Measurements from ENCODE around the gene COA3. TPM values are rescaled to one million over a fixed set of nuclear protein-coding genes. Genes with fewer than 3 reads are reported as not detected.

Gene COA3
- total and polyA plus RNA-seq, 4 donors: 55.7 to 142 (median 76.7) TPM

DNA sequence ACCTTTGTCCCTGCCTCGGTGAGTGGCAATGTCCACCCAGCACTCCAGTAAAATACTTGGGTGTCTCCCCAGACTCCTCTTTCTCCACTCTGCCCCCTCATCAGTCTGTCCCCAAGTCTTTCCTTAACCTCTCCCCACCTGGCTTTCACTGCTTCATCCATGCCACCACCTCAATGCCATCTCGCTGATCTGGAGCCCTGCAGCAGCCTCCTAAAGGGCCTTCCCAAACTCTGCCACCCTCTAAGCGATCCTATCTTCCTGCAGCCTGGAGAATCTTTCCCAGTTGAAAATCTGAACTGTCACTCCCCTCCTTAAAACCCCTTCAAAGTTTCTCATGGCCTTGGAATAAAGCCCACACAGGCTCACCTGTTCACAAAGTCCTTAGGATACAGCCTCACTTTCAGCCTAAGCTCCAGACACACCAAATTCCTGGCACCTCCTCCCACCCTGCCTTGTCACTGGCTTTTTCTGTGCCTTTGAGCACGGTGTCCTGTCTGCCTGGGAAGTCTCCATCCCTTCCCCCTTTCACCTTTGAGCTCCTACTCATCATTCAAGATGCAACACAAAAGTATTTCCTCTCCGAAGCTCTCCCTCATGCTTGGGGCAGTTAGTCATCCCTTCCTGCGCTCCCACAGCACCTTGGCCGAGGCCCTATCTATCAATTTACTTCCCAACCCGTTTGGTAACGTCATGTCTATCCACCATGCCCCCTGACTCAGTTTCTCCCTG lies 15.3 kb downstream of the COA3 start:
- H3K27me3 ChIP-seq (ENCODE audit: control insufficient read depth in 3 of 3, insufficient read depth in 3 of 3, low read length in 2 of 3): peaks cover 0 to 76% (median 53%) of the 10 kb centered on the region in 3 donors
- H3K36me3 ChIP-seq (ENCODE audit: control insufficient read depth in 4 of 4, insufficient read depth in 4 of 4, low read length in 4 of 4): peaks cover 3 to 16% (median 7%) of the 10 kb centered on the region in 4 donors
- no peak overlapping the region for H3K4me3 ChIP-seq
- no peak for ATAC-seq (ENCODE audit: insufficient read depth, low FRiP score)
- H3K9me3 ChIP-seq (ENCODE audit: control insufficient read depth in 4 of 4, insufficient read depth in 3 of 4, low read length in 3 of 4): peaks cover 0 to 2% (median 0%) of the 10 kb centered on the region in 4 donors
- DNase-seq: no peak
- 29 to 41% methylated on average over 9 of the region's 9 CpGs for WGBS, 2 donors
- no peak overlapping the region for H3K27ac ChIP-seq (ENCODE audit: low read depth in 1 of 2, low read length in 1 of 2)
- TF ChIP-seq, protein P1, sequence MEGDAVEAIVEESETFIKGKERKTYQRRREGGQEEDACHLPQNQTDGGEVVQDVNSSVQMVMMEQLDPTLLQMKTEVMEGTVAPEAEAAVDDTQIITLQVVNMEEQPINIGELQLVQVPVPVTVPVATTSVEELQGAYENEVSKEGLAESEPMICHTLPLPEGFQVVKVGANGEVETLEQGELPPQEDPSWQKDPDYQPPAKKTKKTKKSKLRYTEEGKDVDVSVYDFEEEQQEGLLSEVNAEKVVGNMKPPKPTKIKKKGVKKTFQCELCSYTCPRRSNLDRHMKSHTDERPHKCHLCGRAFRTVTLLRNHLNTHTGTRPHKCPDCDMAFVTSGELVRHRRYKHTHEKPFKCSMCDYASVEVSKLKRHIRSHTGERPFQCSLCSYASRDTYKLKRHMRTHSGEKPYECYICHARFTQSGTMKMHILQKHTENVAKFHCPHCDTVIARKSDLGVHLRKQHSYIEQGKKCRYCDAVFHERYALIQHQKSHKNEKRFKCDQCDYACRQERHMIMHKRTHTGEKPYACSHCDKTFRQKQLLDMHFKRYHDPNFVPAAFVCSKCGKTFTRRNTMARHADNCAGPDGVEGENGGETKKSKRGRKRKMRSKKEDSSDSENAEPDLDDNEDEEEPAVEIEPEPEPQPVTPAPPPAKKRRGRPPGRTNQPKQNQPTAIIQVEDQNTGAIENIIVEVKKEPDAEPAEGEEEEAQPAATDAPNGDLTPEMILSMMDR (IDR thresholded peaks at IDR 0.05; ENCODE audit: control extremely low read depth, extremely low read depth): no peak
- H3K4me1 ChIP-seq (ENCODE audit: control insufficient read depth in 5 of 5, insufficient read depth in 5 of 5, low read length in 5 of 5): peaks cover 0 to 36% (median 10%) of the 10 kb centered on the region in 5 donors
- no peak overlapping the region for H3K9ac ChIP-seq (ENCODE audit: insufficient read depth in 1 of 2, low read length in 2 of 2)

DNA sequence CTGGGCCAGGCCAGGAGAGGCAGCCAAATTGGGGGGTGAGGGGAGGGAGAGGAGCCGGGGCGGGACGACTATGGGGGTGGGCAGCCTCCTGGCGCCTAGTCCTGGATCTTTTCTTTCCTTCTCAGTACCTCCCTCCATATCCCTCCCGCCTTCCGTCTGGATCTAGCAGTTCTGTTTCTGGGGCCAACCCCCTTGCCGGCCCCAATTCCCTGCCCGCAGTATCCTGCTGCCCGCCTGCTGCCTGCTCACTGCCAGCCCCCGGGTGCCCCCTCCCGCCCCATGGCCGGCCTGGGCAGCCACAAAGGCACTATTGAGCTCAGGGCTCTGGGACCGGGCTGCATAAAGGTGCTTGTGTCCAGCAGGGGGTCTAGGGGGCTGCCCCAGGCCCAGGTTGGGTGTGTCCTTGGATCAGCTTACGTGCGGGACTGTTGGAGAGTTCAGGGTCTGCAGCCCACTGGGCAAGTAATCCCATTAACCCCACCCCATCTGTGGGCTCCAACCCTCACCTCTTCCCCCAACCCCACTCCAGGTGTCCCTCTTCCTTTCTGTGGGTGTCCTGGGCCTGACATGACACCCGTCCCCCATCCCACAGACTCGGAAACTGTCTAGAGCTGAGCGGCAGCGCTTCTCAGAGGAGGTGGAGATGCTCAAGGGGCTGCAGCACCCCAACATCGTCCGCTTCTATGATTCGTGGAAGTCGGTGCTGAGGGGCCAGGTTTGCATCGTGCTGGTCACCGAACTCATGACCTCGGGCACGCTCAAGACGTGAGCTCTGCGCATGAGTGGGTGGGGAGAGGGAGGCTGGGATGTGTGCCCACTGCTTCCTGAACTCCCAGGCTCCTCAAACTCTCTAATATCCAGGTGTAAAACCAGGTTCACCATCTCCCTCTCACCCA lies 16.1 kb downstream of the COA3 start:
- peaks cover 0 to 2% (median 0%) of the 10 kb centered on the region in 4 donors for H3K9me3 ChIP-seq (ENCODE audit: control insufficient read depth in 4 of 4, insufficient read depth in 3 of 4, low read length in 3 of 4)
- H3K4me1 ChIP-seq (ENCODE audit: control insufficient read depth in 5 of 5, insufficient read depth in 5 of 5, low read length in 5 of 5): peaks cover 0 to 36% (median 10%) of the 10 kb centered on the region in 5 donors
- ATAC-seq (ENCODE audit: insufficient read depth, low FRiP score) (no peak), DNase-seq (no peak)
- H3K27ac ChIP-seq (ENCODE audit: low read depth in 1 of 2, low read length in 1 of 2): no peak overlapping the region
- TF ChIP-seq, protein P1 (IDR thresholded peaks at IDR 0.05; ENCODE audit: control extremely low read depth, extremely low read depth): no peak
- H3K36me3 ChIP-seq (ENCODE audit: control insufficient read depth in 4 of 4, insufficient read depth in 4 of 4, low read length in 4 of 4): peaks cover 3 to 21% (median 10%) of the 10 kb centered on the region in 4 donors
- 29 to 45% methylated on average over 28 to 29 of the region's 29 CpGs for WGBS, 2 donors
- H3K4me3 ChIP-seq: no peak overlapping the region
- H3K27me3 ChIP-seq (ENCODE audit: control insufficient read depth in 3 of 3, insufficient read depth in 3 of 3, low read length in 2 of 3): peaks cover 0 to 68% (median 53%) of the 10 kb centered on the region in 3 donors
- H3K9ac ChIP-seq (ENCODE audit: insufficient read depth in 1 of 2, low read length in 2 of 2): no peak overlapping the region

DNA sequence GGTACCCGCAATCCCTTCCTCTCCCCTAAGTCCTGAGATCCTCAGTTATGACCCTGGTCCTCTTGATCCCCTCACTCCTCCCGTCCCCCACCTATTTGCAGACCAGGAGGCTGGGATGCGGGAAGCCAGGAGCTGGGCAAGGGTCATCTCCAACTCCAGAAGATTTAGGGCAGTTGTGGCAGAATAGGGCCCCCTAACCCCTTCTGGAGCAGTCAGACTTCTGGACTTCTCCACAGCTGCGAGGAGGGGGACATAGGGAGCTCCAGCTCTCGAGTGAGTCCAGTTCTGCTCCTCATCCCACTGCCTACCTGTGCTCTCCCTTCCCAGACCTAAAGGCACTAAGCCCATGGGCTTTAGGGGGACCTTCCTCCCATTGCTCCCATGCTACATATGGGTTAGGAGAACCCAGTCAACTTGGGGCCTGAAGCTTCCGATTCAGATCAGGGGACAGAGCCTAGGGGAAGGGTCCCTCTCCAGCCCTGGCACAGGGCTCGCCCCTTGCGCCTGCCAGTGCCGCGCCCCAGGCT lies 16.8 kb downstream of the COA3 start:
- no peak overlapping the region for H3K4me3 ChIP-seq
- H3K4me1 ChIP-seq (ENCODE audit: control insufficient read depth in 5 of 5, insufficient read depth in 5 of 5, low read length in 5 of 5): peaks cover 0 to 36% (median 10%) of the 10 kb centered on the region in 5 donors
- WGBS, 2 donors: 43 to 52% methylated on average over 10 of the region's 10 CpGs
- H3K27me3 ChIP-seq (ENCODE audit: control insufficient read depth in 3 of 3, insufficient read depth in 3 of 3, low read length in 2 of 3): peaks cover 0 to 61% (median 48%) of the 10 kb centered on the region in 3 donors
- peaks cover 3 to 21% (median 10%) of the 10 kb centered on the region in 4 donors for H3K36me3 ChIP-seq (ENCODE audit: control insufficient read depth in 4 of 4, insufficient read depth in 4 of 4, low read length in 4 of 4)
- DNase-seq (no peak), ATAC-seq (ENCODE audit: insufficient read depth, low FRiP score) (no peak)
- peaks cover 0 to 2% (median 0%) of the 10 kb centered on the region in 4 donors for H3K9me3 ChIP-seq (ENCODE audit: control insufficient read depth in 4 of 4, insufficient read depth in 3 of 4, low read length in 3 of 4)
- no peak overlapping the region for H3K9ac ChIP-seq (ENCODE audit: insufficient read depth in 1 of 2, low read length in 2 of 2)
- no peak overlapping the region for H3K27ac ChIP-seq (ENCODE audit: low read depth in 1 of 2, low read length in 1 of 2)
- TF ChIP-seq, protein P1 (IDR thresholded peaks at IDR 0.05; ENCODE audit: control extremely low read depth, extremely low read depth): no peak
